Measurements from ENCODE around the gene MCRIP1. TPM values are rescaled to one million over a fixed set of nuclear protein-coding genes. Genes with fewer than 3 reads are reported as not detected.

Gene MCRIP1
- total RNA-seq, 1 experiment from 2014 or later: 35.6 TPM

GRCh38 chr17:81849457-81849856, 16.4 kb upstream of the MCRIP1 start:
- Mint-ChIP-seq H3K36me3 (ENCODE audit: insufficient read depth, unreplicated experiment) (peaks cover 98% of the 10 kb centered on the region), H3K27ac (ENCODE audit: low read depth, unreplicated experiment) (no peak overlapping the region), H3K27me3 (ENCODE audit: insufficient read depth, unreplicated experiment) (no peaks in the 10 kb centered on the region), H3K9me3 (ENCODE audit: unreplicated experiment) (no peaks in the 10 kb centered on the region), H3K4me1 (ENCODE audit: insufficient read depth, unreplicated experiment) (no peaks in the 10 kb centered on the region), H3K4me3 (ENCODE audit: unreplicated experiment) (no peak overlapping the region)
- intact Hi-C loops (cut with micrococcal nuclease): no loop called here
- DNase-seq (ENCODE audit: unreplicated experiment): no peak
- POLR2A ChIA-PET: interaction anchor here (1.1 kb wide), 1 partner anchor 128 kb away, joined by 3 read pairs; no protein-coding TSS in a partner anchor
- no TSS peak for BruUV-seq (replicated peaks)
- TF ChIP-seq CTCF (IDR thresholded peaks at IDR 0.05; ENCODE audit: unreplicated experiment): no peak
- CTCF ChIA-PET: no interaction called here

- ChIA-PET POLR2A (interaction anchor here (0.7 to 1.1 kb wide), 2 partner anchors 14 to 22 kb away, joined by 3 to 4 read pairs; partner anchors contain the start of gene MCRIP1), CTCF (interaction anchor here (0.6 to 0.9 kb wide), 2 partner anchors 81 to 1648 kb away, joined by 3 to 7 read pairs; no protein-coding TSS in a partner anchor)
- intact Hi-C loops (cut with micrococcal nuclease): no loop called here
- no peak for DNase-seq (ENCODE audit: unreplicated experiment)
- no TSS peak for BruUV-seq (replicated peaks)
- no peaks in the 10 kb centered on the region for H3K4me1 Mint-ChIP-seq (ENCODE audit: insufficient read depth, unreplicated experiment)
- H3K9me3 Mint-ChIP-seq (ENCODE audit: unreplicated experiment): no peaks in the 10 kb centered on the region
- no peak overlapping the region for H3K27ac Mint-ChIP-seq (ENCODE audit: low read depth, unreplicated experiment)
- H3K36me3 Mint-ChIP-seq (ENCODE audit: insufficient read depth, unreplicated experiment): peaks cover 99% of the 10 kb centered on the region
- TF ChIP-seq CTCF (IDR thresholded peaks at IDR 0.05; ENCODE audit: unreplicated experiment): no peak
- H3K4me3 Mint-ChIP-seq (ENCODE audit: unreplicated experiment): no peak overlapping the region
- H3K27me3 Mint-ChIP-seq (ENCODE audit: insufficient read depth, unreplicated experiment): no peaks in the 10 kb centered on the region
Observed at GRCh38 chr17:81846743-81847689, 13.9 kb upstream of the MCRIP1 start.

GRCh38 chr17:81845881-81846742, 13.0 kb upstream of the MCRIP1 start:
- DNase-seq (ENCODE audit: unreplicated experiment): no peak
- no peak overlapping the region for H3K27ac Mint-ChIP-seq (ENCODE audit: low read depth, unreplicated experiment)
- BruUV-seq (replicated peaks): TSS peak; percentile 15
- ChIA-PET POLR2A (interaction anchor here (0.7 to 1.5 kb wide), 3 partner anchors 13 to 110 kb away, joined by 3 to 6 read pairs (median 5); partner anchors contain the start of gene MCRIP1), CTCF (no interaction called here)
- H3K9me3 Mint-ChIP-seq (ENCODE audit: unreplicated experiment): no peaks in the 10 kb centered on the region
- intact Hi-C loops (cut with micrococcal nuclease): no loop called here
- no peaks in the 10 kb centered on the region for H3K4me1 Mint-ChIP-seq (ENCODE audit: insufficient read depth, unreplicated experiment)
- no peak overlapping the region for H3K4me3 Mint-ChIP-seq (ENCODE audit: unreplicated experiment)
- peaks cover 91% of the 10 kb centered on the region for H3K36me3 Mint-ChIP-seq (ENCODE audit: insufficient read depth, unreplicated experiment)
- no peak for TF ChIP-seq CTCF (IDR thresholded peaks at IDR 0.05; ENCODE audit: unreplicated experiment)
- H3K27me3 Mint-ChIP-seq (ENCODE audit: insufficient read depth, unreplicated experiment): no peaks in the 10 kb centered on the region

All from MCF 10A (cell line).